Nephron progenitor cell (in vitro differentiated cells): ENCODE results near the gene E2F1.
A peak's percentile ranks its signal among the peaks of the same experiment; 100 is the strongest.

ENCODE experiments used
- DNase-seq: peaks from one replicate; pipeline ENCODE4 v3.0.0; 2021
- H3K27ac Mint-ChIP-seq: 2 replicates; pipeline ENCODE4 v1.8.0; 2021; ENCODE audit warnings: mild to moderate bottlenecking, moderate library complexity, mixed read lengths
- H3K27me3 Mint-ChIP-seq: 2 replicates; pipeline ENCODE4 v1.8.0; 2021; ENCODE audit warnings: mild to moderate bottlenecking, low read depth, mixed read lengths; ENCODE audit not compliant: poor library complexity
- H3K36me3 Mint-ChIP-seq: 2 replicates; pipeline ENCODE4 v1.8.0; 2021; ENCODE audit warnings: low read depth, mixed read lengths
- H3K4me1 Mint-ChIP-seq: 2 replicates; pipeline ENCODE4 v1.8.0; 2021; ENCODE audit warnings: mixed read lengths
- H3K4me3 Mint-ChIP-seq: 2 replicates; pipeline ENCODE4 v1.8.0; 2021; ENCODE audit warnings: mild to moderate bottlenecking, moderate library complexity, mixed read lengths
- H3K9me3 Mint-ChIP-seq: 2 replicates; pipeline ENCODE4 v1.8.0; 2021; ENCODE audit warnings: mild to moderate bottlenecking, moderate library complexity, mixed read lengths
- CTCF ChIP-seq: fragments of 200-600 bp; sonication (generic); IDR thresholded peaks from 2 replicates; pipeline ENCODE4 v1.5.0; 2021; ENCODE audit warnings: antibody characterized with exemption

Gene E2F1

GRCh38 chr20:33662172-33662571 lies 24.0 kb downstream of the E2F1 start, which contains the start of gene C20orf144:
Gene C20orf144, plus strand, starts transcription at chr20:33662327. Its CDS starts 19 bp downstream, at chr20:33662346.
- Mint-ChIP-seq H3K27me3 (no peaks in the 10 kb centered on the region), H3K4me1 (peaks cover 32% of the 10 kb centered on the region), H3K4me3 (peak within 1 kb of the TSS; percentile 83), H3K36me3 (peaks cover 6% of the 10 kb centered on the region), H3K27ac (peak within 1 kb of the TSS; percentile 63), H3K9me3 (no peaks in the 10 kb centered on the region)
- no peak for TF ChIP-seq CTCF
- DNase-seq: no peak

GRCh38 chr20:33660685-33661058 lies 25.5 kb downstream of the E2F1 start:
- no peak overlapping the region for H3K27ac Mint-ChIP-seq
- TF ChIP-seq CTCF: no peak
- no peak for DNase-seq

GRCh38 chr20:33660035-33660684 lies 26.0 kb downstream of the E2F1 start:
- no peaks in the 10 kb centered on the region for H3K36me3 Mint-ChIP-seq
- peaks cover 17% of the 10 kb centered on the region for H3K4me1 Mint-ChIP-seq
- no peaks in the 10 kb centered on the region for H3K27me3 Mint-ChIP-seq
- H3K9me3 Mint-ChIP-seq: no peaks in the 10 kb centered on the region
- no peak overlapping the region for H3K27ac Mint-ChIP-seq
- DNase-seq: no peak
- H3K4me3 Mint-ChIP-seq: no peak overlapping the region
- TF ChIP-seq CTCF: no peak

More at GRCh38 chr20:33660685-33661058, 25.5 kb downstream of the E2F1 start:
- Mint-ChIP-seq H3K9me3 (no peaks in the 10 kb centered on the region), H3K36me3 (no peaks in the 10 kb centered on the region), H3K4me1 (peaks cover 22% of the 10 kb centered on the region), H3K4me3 (no peak overlapping the region), H3K27me3 (no peaks in the 10 kb centered on the region)

- H3K36me3 Mint-ChIP-seq: no peaks in the 10 kb centered on the region
- no peak overlapping the region for H3K4me3 Mint-ChIP-seq
- peaks cover 16% of the 10 kb centered on the region for H3K4me1 Mint-ChIP-seq
- no peak overlapping the region for H3K27ac Mint-ChIP-seq
- no peaks in the 10 kb centered on the region for H3K9me3 Mint-ChIP-seq
- TF ChIP-seq CTCF: no peak
- no peaks in the 10 kb centered on the region for H3K27me3 Mint-ChIP-seq
- DNase-seq: no peak
These were observed 26.7 kb downstream of the E2F1 start for GRCh38 chr20:33659341-33660034.

GRCh38 chr20:33658929-33659328 lies 27.3 kb downstream of the E2F1 start:
- Mint-ChIP-seq H3K27me3 (no peaks in the 10 kb centered on the region), H3K9me3 (no peaks in the 10 kb centered on the region), H3K4me1 (peaks cover 11% of the 10 kb centered on the region), H3K4me3 (no peak overlapping the region), H3K27ac (no peak overlapping the region), H3K36me3 (no peaks in the 10 kb centered on the region)
- no peak for TF ChIP-seq CTCF
- DNase-seq: no peak

GRCh38 chr20:33658510-33658909 lies 27.7 kb downstream of the E2F1 start:
- no peak overlapping the region for H3K4me3 Mint-ChIP-seq
- H3K36me3 Mint-ChIP-seq: no peaks in the 10 kb centered on the region
- peaks cover 11% of the 10 kb centered on the region for H3K4me1 Mint-ChIP-seq
- no peak for TF ChIP-seq CTCF
- no peak for DNase-seq
- H3K27ac Mint-ChIP-seq: no peak overlapping the region
- H3K9me3 Mint-ChIP-seq: no peaks in the 10 kb centered on the region
- no peaks in the 10 kb centered on the region for H3K27me3 Mint-ChIP-seq
